Activated CD4-positive, alpha-beta T cell treated with anti-CD3 and anti-CD28 coated beads, Interleukin-2, amount 50 U/mL, for 16 hours (primary cell): ENCODE results near the gene FOSL1.

Experiments used
- DNase-seq: peaks from one replicate; pipeline ENCODE4 v3.0.0-alpha.2; 2020

FOSL1 gene

GRCh38 chr11:65894034-65894591 is 6.1 kb downstream of the FOSL1 start:
- DNase-seq, result peak; percentile 66

- no peak for DNase-seq
Observed at GRCh38 chr11:65892661-65893317, 7.4 kb downstream of the FOSL1 start.

- peak; percentile 42 for DNase-seq
Observed at GRCh38 chr11:65892137-65892540, 8.0 kb downstream of the FOSL1 start.

- peak; percentile 50 for DNase-seq
Observed at GRCh38 chr11:65891219-65892136, 8.7 kb downstream of the FOSL1 start.

GRCh38 chr11:65890324-65891218 is 9.6 kb downstream of the FOSL1 start, which contains the start of gene CCDC85B:
CCDC85B (plus strand) TSS chr11:65890673; CDS start chr11:65890784, 111 bp downstream.
- DNase-seq, result peak; percentile 99

- peak; percentile 98 for DNase-seq
Observed at GRCh38 chr11:65888163-65888814, 11.9 kb downstream of the FOSL1 start, which contains the start of gene FIBP. FIBP (minus strand) TSS chr11:65888471; CDS start chr11:65888418, 53 bp downstream.

DNA sequence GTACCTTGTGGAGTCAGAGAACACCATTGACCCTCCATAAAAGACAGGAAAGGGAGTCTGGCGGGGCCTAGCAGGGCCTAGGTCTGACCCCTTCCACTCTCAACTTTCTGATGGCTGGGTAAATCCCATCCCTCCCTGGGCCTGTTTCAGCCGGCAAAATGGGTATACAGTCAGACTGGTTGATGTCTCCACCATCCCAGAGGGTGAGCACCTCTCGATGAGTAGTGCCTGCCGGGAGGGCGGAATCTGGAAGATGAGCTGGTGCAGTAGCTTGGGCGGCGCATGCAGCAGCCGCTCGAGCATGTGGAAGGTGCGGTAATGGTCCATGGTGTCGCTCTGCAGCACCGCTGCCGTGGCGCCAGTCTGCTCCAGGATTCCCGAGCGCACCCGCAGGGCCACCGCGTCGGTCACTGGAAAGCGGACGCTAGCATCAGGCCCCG is 12.4 kb downstream of the FOSL1 start:
- no peak for DNase-seq

- DNase-seq, result no peak
Observed at GRCh38 chr11:65886826-65887722, 13.1 kb downstream of the FOSL1 start.

DNA sequence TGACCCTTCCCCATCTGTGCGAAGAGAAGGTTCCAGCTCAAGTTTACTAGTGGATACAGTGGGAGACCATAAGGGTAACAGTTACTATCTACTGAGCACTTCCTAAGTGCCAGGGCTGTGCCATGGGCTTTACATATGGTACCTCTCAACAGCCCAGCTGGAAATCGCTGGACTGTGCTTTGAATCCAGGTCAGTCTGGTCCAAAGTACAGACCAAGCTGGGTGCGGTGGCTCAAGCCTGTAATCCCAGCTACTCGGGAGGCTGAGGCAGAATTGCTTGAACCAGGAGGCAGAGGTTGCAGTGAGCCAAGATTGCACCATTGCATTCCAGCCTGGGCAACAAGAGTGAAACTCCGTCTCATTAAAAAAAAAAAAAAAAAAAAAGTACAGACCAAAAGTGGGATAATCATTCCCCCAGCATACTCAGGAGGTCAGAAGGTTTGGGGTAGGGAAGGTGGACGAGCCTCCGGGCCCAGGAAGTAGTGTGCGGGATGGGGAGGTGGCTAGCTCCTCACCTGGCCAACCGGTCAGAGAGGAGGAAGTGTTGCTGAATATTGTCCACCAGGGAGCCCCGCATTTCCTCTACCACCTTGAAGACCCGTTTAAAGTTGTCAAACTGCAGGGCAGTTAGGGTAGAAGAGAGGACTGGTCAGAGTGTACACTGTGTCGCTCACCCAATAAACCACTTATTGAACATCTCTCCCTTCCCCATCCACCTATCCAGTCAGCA is 14.2 kb downstream of the FOSL1 start:
- DNase-seq, result no peak

- no peak for DNase-seq
Observed at GRCh38 chr11:65885231-65885630, 15.0 kb downstream of the FOSL1 start.

GRCh38 chr11:65884716-65885092 is 15.5 kb downstream of the FOSL1 start:
- DNase-seq, result peak; percentile 85

- no peak for DNase-seq
Observed at GRCh38 chr11:65883786-65884715, 16.1 kb downstream of the FOSL1 start.

DNA sequence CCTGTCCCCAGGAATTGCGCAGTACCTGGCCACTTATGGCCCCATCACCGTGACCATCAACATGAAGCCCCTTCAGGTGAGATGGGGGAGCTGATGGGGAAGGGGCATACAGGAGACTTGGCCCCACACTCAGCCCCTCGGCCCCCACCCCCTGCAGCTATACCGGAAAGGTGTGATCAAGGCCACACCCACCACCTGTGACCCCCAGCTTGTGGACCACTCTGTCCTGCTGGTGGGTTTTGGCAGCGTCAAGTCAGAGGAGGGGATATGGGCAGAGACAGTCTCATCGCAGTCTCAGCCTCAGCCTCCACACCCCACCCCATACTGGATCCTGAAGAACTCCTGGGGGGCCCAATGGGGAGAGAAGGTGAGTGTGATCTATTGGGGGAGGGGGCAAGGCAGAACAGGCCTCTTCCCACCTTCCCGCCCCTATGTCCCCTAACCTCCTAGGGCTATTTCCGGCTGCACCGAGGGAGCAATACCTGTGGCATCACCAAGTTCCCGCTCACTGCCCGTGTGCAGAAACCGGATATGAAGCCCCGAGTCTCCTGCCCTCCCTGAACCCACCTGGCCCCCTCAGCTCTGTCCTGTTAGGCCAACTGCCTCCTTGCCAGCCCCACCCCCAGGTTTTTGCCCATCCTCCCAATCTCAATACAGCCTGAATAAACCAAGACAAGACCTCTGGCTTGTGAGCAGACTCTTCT is 17.0 kb downstream of the FOSL1 start:
- no peak for DNase-seq

- no peak for DNase-seq
Observed at GRCh38 chr11:65882120-65883057, 17.8 kb downstream of the FOSL1 start.

DNA sequence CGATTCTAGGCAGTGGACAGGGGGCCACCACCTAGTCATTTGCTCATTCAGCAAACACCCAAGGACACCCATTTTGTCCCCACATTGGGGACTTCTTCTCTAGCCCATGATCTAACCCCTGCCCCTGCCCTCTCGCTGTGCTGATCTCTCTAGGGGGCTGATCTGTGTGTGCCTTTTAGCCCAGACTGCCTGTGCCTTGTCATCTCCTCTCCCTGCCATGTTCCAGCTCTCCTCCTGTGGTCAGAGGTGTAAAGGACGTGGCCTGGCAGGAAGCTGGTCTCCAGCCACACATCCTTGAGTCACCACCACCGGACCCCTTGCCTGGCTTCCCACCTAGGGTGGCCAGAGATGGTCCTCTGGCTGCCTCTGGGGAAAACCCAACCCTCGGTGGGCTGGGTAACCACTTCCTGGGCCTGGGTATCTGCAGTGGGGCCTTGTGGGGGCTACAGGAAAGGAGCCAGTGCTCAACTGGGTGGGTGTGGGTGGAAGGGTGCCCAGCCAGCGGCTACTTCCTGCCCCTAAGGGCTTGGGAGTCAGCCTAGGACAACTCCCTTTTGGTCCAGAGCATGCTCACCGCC is 19.3 kb downstream of the FOSL1 start:
- DNase-seq, result peak; percentile 44

DNA sequence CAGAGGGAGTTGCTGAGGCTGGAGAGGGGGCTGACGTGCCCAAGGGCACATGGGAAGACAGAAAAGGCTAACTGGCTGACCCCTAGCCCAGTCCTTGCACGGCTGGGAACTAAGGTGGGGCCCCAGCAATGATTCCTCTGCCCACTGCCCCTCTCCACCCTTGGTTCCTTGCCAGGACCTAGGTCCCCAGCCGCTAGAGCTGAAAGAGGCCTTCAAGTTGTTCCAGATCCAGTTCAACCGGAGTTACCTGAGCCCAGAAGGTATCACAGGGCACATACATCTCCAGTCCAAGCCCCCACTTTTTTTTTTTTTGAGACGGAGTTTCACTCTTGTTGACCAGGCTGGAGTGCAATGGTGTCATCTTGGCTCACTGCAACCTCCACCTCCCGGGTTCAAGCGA is 20.2 kb downstream of the FOSL1 start:
- no peak for DNase-seq

DNA sequence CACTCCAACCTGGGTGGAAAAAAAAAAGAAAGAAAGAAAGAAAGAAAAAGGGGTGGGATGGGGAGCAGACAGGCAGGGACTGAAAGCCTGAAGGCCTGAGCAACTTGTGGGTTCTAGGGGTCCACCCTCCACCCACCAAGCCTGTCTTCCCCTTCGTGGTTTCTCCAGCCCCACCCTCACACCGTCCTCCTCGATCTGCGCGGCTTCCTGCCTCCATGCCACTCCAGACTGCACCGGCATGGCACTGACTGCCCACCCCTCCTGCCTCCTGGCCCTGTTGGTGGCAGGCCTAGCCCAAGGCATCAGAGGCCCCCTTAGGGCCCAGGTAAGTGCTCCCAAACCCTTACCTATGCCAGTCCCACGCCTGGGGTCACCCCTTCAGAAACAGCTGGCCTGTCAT is 20.6 kb downstream of the FOSL1 start, which contains the start of gene CTSW:
Gene CTSW, plus strand, starts transcription at position 221 of the 400 bp plus-strand sequence. Its CDS starts 18 bp downstream, at position 239.
- DNase-seq, result no peak
